Natural killer cell (primary cell): ENCODE results near the gene MAP3K4. TPM values are rescaled to one million over a fixed set of nuclear protein-coding genes. Genes with fewer than 3 reads are reported as not detected.

Source experiments
- ATAC-seq, 3 donors: fragments of 150-1000 bp in 2 of 3; fragments of 200-7000 bp in 1 of 3; cut with Tn5 transposase; 1 replicate in 1 of 3; 2 replicates in 2 of 3; pipeline ENCODE4 v1.10.0; 2021; ENCODE audit warnings: mild to moderate bottlenecking in 2 of 3, moderate library complexity in 2 of 3
- DNase-seq, 2 donors: peaks; one replicate each; pipeline versions ENCODE4 v3.0.0 to v3.0.0-alpha.2; 2013 to 2021; ENCODE audit warnings: mixed read lengths in 1 of 2
- H3K27ac ChIP-seq: one replicate; pipeline ENCODE4 v1.5.1; 2013; ENCODE audit warnings: mild to moderate bottlenecking, low read length
- H3K27me3 ChIP-seq: one replicate; pipeline ENCODE4 v1.6.1; 2013; ENCODE audit warnings: low read length; ENCODE audit not compliant: control insufficient read depth, insufficient read depth
- H3K36me3 ChIP-seq: one replicate; pipeline ENCODE4 v1.6.1; 2013; ENCODE audit warnings: low read length; ENCODE audit not compliant: control insufficient read depth, insufficient read depth
- H3K4me1 ChIP-seq: one replicate; pipeline ENCODE4 v1.6.1; 2013; ENCODE audit warnings: low read length; ENCODE audit not compliant: control insufficient read depth, insufficient read depth
- H3K4me3 ChIP-seq: one replicate; pipeline ENCODE4 v1.5.1; 2013; ENCODE audit warnings: low read length
- H3K9me3 ChIP-seq: one replicate; pipeline ENCODE4 v1.6.1; 2013; ENCODE audit warnings: low read length; ENCODE audit not compliant: control insufficient read depth, insufficient read depth
- H3K27ac Mint-ChIP-seq, 2 donors: one replicate each; pipeline ENCODE4 v1.8.0; 2022; ENCODE audit warnings: mild to moderate bottlenecking in 2 of 2, mixed read lengths in 2 of 2, moderate library complexity in 1 of 2
- H3K27me3 Mint-ChIP-seq, 2 donors: one replicate each; pipeline ENCODE4 v1.8.0; 2022; ENCODE audit warnings: low read depth in 2 of 2, mixed read lengths in 2 of 2
- H3K36me3 Mint-ChIP-seq: one replicate; pipeline ENCODE4 v1.8.0; 2022; ENCODE audit warnings: mixed read lengths
- H3K4me1 Mint-ChIP-seq, 2 donors: one replicate each; pipeline ENCODE4 v1.8.0; 2022; ENCODE audit warnings: mixed read lengths in 2 of 2
- H3K4me3 Mint-ChIP-seq: one replicate; pipeline ENCODE4 v1.8.0; 2022; ENCODE audit warnings: mild to moderate bottlenecking, moderate library complexity, mixed read lengths
- H3K9me3 Mint-ChIP-seq, 2 donors: one replicate each; pipeline ENCODE4 v1.8.0; 2022; ENCODE audit warnings: mixed read lengths in 2 of 2
- CTCF ChIP-seq: fragments of 200-600 bp; IDR thresholded peaks from one replicate; pipeline ENCODE4 v1.8.0; 2022; ENCODE audit warnings: antibody characterized with exemption
- WGBS: methylation state at CpG from one replicate; pipeline ENCODE4 v1.1.7; 2013; ENCODE audit warnings: missing lambda C conversion rate; ENCODE audit not compliant: insufficient coverage; 5-methylcytosine and 5-hydroxymethylcytosine counted together
- intact Hi-C: fragments of 100-400 bp; cut with micrococcal nuclease; formaldehyde crosslinking; loops from one replicate; pipeline ENCODE4 v1.14.2; 2022
- total RNA-seq, 4 donors: library from RNA; stranded (reverse); fragments of 120-200 nt in 1 of 4; gene quantifications; one replicate each; pipeline versions ENCODE4 v1.2.3 to v1.2.4, GENCODE V29; 2013 to 2022

MAP3K4 gene
- total RNA-seq, 3 donors from 2014 or later (not counting 1 experiment from before 2014, with no cell fraction given) = 46.5 to 79.9 (median 67.0) TPM

GRCh38 chr6:161024364-161024920 is 32.9 kb downstream of the MAP3K4 start:
- no peak for DNase-seq
- Histone ChIP-seq H3K4me1 (no peaks in the 10 kb centered on the region), H3K36me3 (no peaks in the 10 kb centered on the region), H3K27ac (no peak overlapping the region), H3K4me3 (no peak overlapping the region), H3K9me3 (no peaks in the 10 kb centered on the region), H3K27me3 (no peaks in the 10 kb centered on the region)
- H3K27ac Mint-ChIP-seq = no peak overlapping the region
- H3K4me3 Mint-ChIP-seq = no peak overlapping the region
- WGBS = 86% methylated on average over 6 of the region's 8 CpGs
- H3K4me1 Mint-ChIP-seq = peaks cover 37% of the 10 kb centered on the region in 2 donors
- no peaks in the 10 kb centered on the region for H3K27me3 Mint-ChIP-seq
- no peaks in the 10 kb centered on the region for H3K36me3 Mint-ChIP-seq
- H3K9me3 Mint-ChIP-seq = no peaks in the 10 kb centered on the region
- no peak for TF ChIP-seq CTCF
- no peak for ATAC-seq
- intact Hi-C loops = no loop called here

- 96% methylated on average over 3 of the region's 3 CpGs for WGBS
- H3K4me1 Mint-ChIP-seq = peaks cover 41 to 55% of the 10 kb centered on the region in 2 donors
Measured at GRCh38 chr6:161027385-161027784, 35.8 kb downstream of the MAP3K4 start.

GRCh38 chr6:161029195-161029809 is 37.7 kb downstream of the MAP3K4 start:
- H3K27me3 ChIP-seq = no peaks in the 10 kb centered on the region
- no peak overlapping the region for H3K27ac ChIP-seq
- Mint-ChIP-seq H3K9me3 (no peaks in the 10 kb centered on the region), H3K4me1 (peaks cover 38 to 52% of the 10 kb centered on the region in 2 donors), H3K36me3 (no peaks in the 10 kb centered on the region), H3K27ac (peak overlapping the region in 1 of 2 donors; percentile 53), H3K4me3 (no peak overlapping the region), H3K27me3 (no peaks in the 10 kb centered on the region)
- TF ChIP-seq CTCF = no peak
- no peaks in the 10 kb centered on the region for H3K9me3 ChIP-seq
- ATAC-seq (peak in 1 of 3 donors; percentile 53), DNase-seq (peak in 1 of 2 donors; percentile 13)
- no peaks in the 10 kb centered on the region for H3K36me3 ChIP-seq
- intact Hi-C loops = no loop called here
- 62% methylated on average over 3 of the region's 8 CpGs for WGBS
- H3K4me1 ChIP-seq = no peaks in the 10 kb centered on the region
- H3K4me3 ChIP-seq = no peak overlapping the region

More at GRCh38 chr6:161027385-161027784, 35.8 kb downstream of the MAP3K4 start:
- H3K27ac ChIP-seq = no peak overlapping the region
- H3K36me3 ChIP-seq = no peaks in the 10 kb centered on the region
- DNase-seq (no peak), ATAC-seq (no peak)
- H3K9me3 Mint-ChIP-seq = no peaks in the 10 kb centered on the region
- no peak overlapping the region for H3K4me3 ChIP-seq
- H3K27me3 ChIP-seq = no peaks in the 10 kb centered on the region
- no peak for TF ChIP-seq CTCF
- no peak overlapping the region for H3K4me3 Mint-ChIP-seq
- no peak overlapping the region for H3K27ac Mint-ChIP-seq
- H3K4me1 ChIP-seq = no peaks in the 10 kb centered on the region
- H3K27me3 Mint-ChIP-seq = no peaks in the 10 kb centered on the region
- H3K36me3 Mint-ChIP-seq = no peaks in the 10 kb centered on the region
- intact Hi-C loops = no loop called here
- no peaks in the 10 kb centered on the region for H3K9me3 ChIP-seq
